ENCODE measurements around the gene C2orf68.
"Not testable (repeated sequence)": the region's sequence is repeated elsewhere in the genome, so short reads cannot be mapped to it uniquely, and the experiment has no call there.

C2orf68 gene

GRCh38 chr2:85628658-85629057 lies 16.8 kb upstream of the C2orf68 start:
- no peak for DNase-seq

GRCh38 chr2:85623991-85624390 lies 12.1 kb upstream of the C2orf68 start:
- no peak for DNase-seq

- DNase-seq: no peak
Observed at GRCh38 chr2:85621338-85621737, 9.5 kb upstream of the C2orf68 start.

- no peak for DNase-seq
Observed at GRCh38 chr2:85619617-85620016, 7.8 kb upstream of the C2orf68 start.

- not testable (repeated sequence) for DNase-seq
Observed at GRCh38 chr2:85617723-85618122, 5.9 kb upstream of the C2orf68 start.

- no peak for DNase-seq
Observed at GRCh38 chr2:85615413-85615728, 3.5 kb upstream of the C2orf68 start.

GRCh38 chr2:85614757-85615156 lies 2.9 kb upstream of the C2orf68 start:
- not testable (repeated sequence) for DNase-seq

GRCh38 chr2:85613717-85614515 lies 2.0 kb upstream of the C2orf68 start:
- DNase-seq: no peak

- no peak for DNase-seq
Observed at GRCh38 chr2:85611217-85611704, 605 bp downstream of the C2orf68 start.

GRCh38 chr2:85607268-85608215 lies 4.3 kb downstream of the C2orf68 start:
- DNase-seq: no peak

- DNase-seq: no peak
Observed at GRCh38 chr2:85606116-85606455, 5.8 kb downstream of the C2orf68 start.

- no peak for DNase-seq
Observed at GRCh38 chr2:85605406-85606115, 6.3 kb downstream of the C2orf68 start.

- DNase-seq: no peak
Observed at GRCh38 chr2:85604568-85605339, 7.1 kb downstream of the C2orf68 start.

GRCh38 chr2:85604133-85604444 lies 7.8 kb downstream of the C2orf68 start:
- not testable (repeated sequence) for DNase-seq

- DNase-seq: no peak
Observed at GRCh38 chr2:85602476-85603234, 9.2 kb downstream of the C2orf68 start, which contains the start of gene TMEM150A. TSS of gene TMEM150A (minus strand) at chr2:85602698. CDS start at chr2:85601948, 750 bp downstream.

GRCh38 chr2:85601771-85602475 lies 9.9 kb downstream of the C2orf68 start:
- no peak for DNase-seq

- DNase-seq: no peak
Observed at GRCh38 chr2:85600951-85601770, 10.7 kb downstream of the C2orf68 start.

- no peak for DNase-seq
Observed at GRCh38 chr2:85600235-85600575, 11.7 kb downstream of the C2orf68 start.

GRCh38 chr2:85599468-85600234 lies 12.2 kb downstream of the C2orf68 start:
- DNase-seq: no peak

All from cortex of kidney (tissue), 1 donor.